ENCODE data around the gene SMNDC1.

DNA sequence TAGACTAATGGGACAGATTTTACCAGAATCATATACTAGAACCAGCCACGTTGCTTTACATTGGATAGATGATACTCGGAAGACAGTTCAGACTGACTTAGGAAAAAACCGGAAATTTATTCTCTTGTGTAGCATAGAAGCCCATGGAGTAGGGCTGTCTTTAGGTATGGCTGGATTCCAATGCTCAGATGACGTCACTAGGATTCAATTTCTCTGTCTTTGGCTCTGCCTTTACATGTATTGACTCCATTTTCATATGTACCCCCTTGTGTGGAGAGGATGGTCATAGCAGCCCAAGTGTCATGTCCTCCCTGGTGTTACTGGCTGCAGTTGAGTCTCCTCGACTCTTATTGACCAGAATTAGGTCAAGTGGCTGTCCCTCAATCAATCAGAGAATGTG, 39.2 kb upstream of the SMNDC1 start:
- no peak for TF ChIP-seq CTCF (IDR thresholded peaks at IDR 0.05)
- no peak for TF ChIP-seq POLR2A (IDR thresholded peaks at IDR 0.05)
- no peak for TF ChIP-seq EP300 (IDR thresholded peaks at IDR 0.05)
